ENCODE data around the gene SGCA. TPM values are rescaled to one million over a fixed set of nuclear protein-coding genes. Genes with fewer than 3 reads are reported as not detected.
A peak's percentile ranks its signal among the peaks of the same experiment; 100 is the strongest.

SGCA gene
- total RNA-seq, 1 experiment from 2014 or later: not detected

DNA sequence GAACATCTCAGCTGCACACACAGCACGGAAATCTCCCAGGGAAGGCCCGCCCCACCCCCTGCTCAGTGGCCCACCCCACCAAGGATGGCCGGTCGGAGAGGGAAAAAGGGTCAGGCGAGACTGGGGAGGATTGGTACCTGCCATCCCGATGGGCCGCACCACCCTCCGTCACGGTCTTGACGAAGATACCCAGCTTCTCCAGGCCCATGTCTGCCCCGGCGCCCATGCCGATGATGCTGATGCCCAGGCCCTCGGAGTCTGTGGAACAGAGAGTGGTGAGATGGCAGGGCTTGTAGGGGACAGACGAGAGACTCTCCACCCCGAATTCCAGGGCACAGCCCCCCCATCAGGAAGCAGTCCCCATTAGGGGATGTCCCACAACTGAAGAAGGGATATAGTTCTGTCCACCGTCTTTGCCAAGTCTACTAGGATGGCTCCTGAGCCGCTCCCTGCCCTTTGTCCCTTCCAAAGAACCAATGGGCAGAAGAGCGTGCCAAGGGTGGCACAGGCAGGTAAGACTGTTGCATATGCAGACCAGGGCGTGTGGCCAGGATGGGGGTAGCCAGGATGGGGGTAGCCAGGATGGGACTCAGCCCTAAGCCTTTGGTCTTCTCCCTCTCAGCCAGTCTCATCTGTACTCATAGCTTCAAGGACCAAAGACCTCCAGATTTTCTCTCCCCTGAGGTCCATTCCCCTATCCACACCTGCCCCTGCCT lies 22.2 kb upstream of the SGCA start:
- Mint-ChIP-seq H3K27me3 (ENCODE audit: insufficient read depth, unreplicated experiment) (no peaks in the 10 kb centered on the region), H3K4me1 (ENCODE audit: insufficient read depth, unreplicated experiment) (peaks cover 38% of the 10 kb centered on the region), H3K27ac (ENCODE audit: low read depth, unreplicated experiment) (no peak overlapping the region), H3K4me3 (ENCODE audit: unreplicated experiment) (no peak overlapping the region), H3K9me3 (ENCODE audit: unreplicated experiment) (no peaks in the 10 kb centered on the region), H3K36me3 (ENCODE audit: insufficient read depth, unreplicated experiment) (peaks cover 49% of the 10 kb centered on the region)
- intact Hi-C loops (cut with micrococcal nuclease): no loop called here
- TF ChIP-seq, protein P1, sequence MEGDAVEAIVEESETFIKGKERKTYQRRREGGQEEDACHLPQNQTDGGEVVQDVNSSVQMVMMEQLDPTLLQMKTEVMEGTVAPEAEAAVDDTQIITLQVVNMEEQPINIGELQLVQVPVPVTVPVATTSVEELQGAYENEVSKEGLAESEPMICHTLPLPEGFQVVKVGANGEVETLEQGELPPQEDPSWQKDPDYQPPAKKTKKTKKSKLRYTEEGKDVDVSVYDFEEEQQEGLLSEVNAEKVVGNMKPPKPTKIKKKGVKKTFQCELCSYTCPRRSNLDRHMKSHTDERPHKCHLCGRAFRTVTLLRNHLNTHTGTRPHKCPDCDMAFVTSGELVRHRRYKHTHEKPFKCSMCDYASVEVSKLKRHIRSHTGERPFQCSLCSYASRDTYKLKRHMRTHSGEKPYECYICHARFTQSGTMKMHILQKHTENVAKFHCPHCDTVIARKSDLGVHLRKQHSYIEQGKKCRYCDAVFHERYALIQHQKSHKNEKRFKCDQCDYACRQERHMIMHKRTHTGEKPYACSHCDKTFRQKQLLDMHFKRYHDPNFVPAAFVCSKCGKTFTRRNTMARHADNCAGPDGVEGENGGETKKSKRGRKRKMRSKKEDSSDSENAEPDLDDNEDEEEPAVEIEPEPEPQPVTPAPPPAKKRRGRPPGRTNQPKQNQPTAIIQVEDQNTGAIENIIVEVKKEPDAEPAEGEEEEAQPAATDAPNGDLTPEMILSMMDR (IDR thresholded peaks at IDR 0.05; ENCODE audit: unreplicated experiment): no peak
- no TSS peak for BruUV-seq (replicated peaks)
- DNase-seq (ENCODE audit: unreplicated experiment): no peak
- ChIA-PET POLR2A (no interaction called here), CTCF (interaction anchor here (0.8 to 2.1 kb wide), 2 partner anchors 36 to 50 kb away, joined by 3 to 7 read pairs; no protein-coding TSS in a partner anchor)

DNA sequence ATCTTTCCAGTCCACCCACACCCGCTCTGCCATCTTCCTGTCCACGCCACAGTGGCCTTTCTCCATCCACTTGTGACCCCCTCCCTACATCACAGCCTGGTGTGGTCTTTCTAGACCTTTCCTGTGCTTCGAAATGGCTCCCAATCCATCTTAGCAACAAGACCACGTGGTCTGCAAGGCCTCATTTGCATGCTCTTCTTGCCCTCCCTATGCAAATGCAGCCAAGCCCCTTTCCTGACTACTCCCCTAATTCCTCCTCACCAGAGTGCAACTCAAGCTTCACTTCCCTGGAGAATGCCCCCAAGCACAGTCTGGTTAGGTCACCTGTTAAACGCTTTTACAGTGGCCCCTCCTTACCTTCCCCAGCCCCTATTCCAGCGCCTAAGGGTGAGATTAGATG lies 21.4 kb upstream of the SGCA start:
- peaks cover 38% of the 10 kb centered on the region for H3K4me1 Mint-ChIP-seq (ENCODE audit: insufficient read depth, unreplicated experiment)
- ChIA-PET CTCF (interaction anchor here (0.8 to 2.1 kb wide), 3 partner anchors 37 to 152 kb away, joined by 3 to 10 read pairs (median 7); no protein-coding TSS in a partner anchor), POLR2A (no interaction called here)
- no peaks in the 10 kb centered on the region for H3K27me3 Mint-ChIP-seq (ENCODE audit: insufficient read depth, unreplicated experiment)
- intact Hi-C loops (cut with micrococcal nuclease): no loop called here
- no peaks in the 10 kb centered on the region for H3K9me3 Mint-ChIP-seq (ENCODE audit: unreplicated experiment)
- H3K36me3 Mint-ChIP-seq (ENCODE audit: insufficient read depth, unreplicated experiment): peaks cover 43% of the 10 kb centered on the region
- peak overlapping the region; percentile 31 for H3K27ac Mint-ChIP-seq (ENCODE audit: low read depth, unreplicated experiment)
- no peak overlapping the region for H3K4me3 Mint-ChIP-seq (ENCODE audit: unreplicated experiment)
- DNase-seq (ENCODE audit: unreplicated experiment): no peak
- BruUV-seq (replicated peaks): no TSS peak
- TF ChIP-seq, protein P1 (IDR thresholded peaks at IDR 0.05; ENCODE audit: unreplicated experiment): no peak

DNA sequence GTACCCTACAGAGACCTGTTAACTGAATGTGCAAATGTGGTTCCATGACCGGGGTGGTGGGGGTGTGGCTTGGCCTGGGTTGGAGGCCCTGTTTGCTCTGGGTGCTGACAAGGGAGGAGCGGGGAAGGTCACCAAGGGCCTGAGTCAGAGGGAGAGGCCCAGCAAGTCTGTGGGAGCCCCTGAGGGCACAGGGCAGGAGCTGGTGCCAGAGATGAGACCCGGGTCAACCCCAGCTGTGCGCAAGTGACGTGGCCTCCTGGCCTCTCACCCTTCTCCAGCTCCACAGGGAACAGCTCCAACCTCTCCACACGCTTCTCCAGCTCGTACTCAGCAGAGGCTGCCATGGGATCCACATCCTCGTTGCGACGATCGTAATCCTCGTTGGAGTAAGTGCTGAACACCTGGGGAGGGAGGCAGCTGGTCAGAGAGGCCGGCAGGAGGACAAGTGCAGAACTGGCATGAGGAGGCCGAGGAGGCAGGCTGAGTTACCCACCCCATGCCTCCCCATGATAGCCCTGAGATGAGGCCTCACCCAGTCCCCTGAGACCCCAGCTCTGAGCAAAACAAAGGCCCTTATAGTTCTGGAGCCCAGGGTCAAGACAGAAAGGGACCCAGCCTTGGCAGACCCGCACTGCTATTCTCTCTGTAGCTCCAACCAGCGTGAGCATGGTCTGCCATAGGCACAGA lies 20.8 kb upstream of the SGCA start:
- BruUV-seq (replicated peaks): no TSS peak
- ChIA-PET POLR2A (interaction anchor here (0.6 kb wide), 1 partner anchor 15 kb away, joined by 3 read pairs; no protein-coding TSS in a partner anchor), CTCF (interaction anchor here (0.8 to 2.1 kb wide), 4 partner anchors 16 to 152 kb away, joined by 3 to 10 read pairs (median 8); no protein-coding TSS in a partner anchor)
- Mint-ChIP-seq H3K4me3 (ENCODE audit: unreplicated experiment) (peak overlapping the region; percentile 25), H3K27me3 (ENCODE audit: insufficient read depth, unreplicated experiment) (no peaks in the 10 kb centered on the region), H3K4me1 (ENCODE audit: insufficient read depth, unreplicated experiment) (peaks cover 38% of the 10 kb centered on the region), H3K36me3 (ENCODE audit: insufficient read depth, unreplicated experiment) (peaks cover 37% of the 10 kb centered on the region), H3K27ac (ENCODE audit: low read depth, unreplicated experiment) (peak overlapping the region; percentile 31), H3K9me3 (ENCODE audit: unreplicated experiment) (no peaks in the 10 kb centered on the region)
- intact Hi-C loops (cut with micrococcal nuclease): no loop called here
- TF ChIP-seq, protein P1 (IDR thresholded peaks at IDR 0.05; ENCODE audit: unreplicated experiment): no peak
- peak; percentile 72 for DNase-seq (ENCODE audit: unreplicated experiment)

DNA sequence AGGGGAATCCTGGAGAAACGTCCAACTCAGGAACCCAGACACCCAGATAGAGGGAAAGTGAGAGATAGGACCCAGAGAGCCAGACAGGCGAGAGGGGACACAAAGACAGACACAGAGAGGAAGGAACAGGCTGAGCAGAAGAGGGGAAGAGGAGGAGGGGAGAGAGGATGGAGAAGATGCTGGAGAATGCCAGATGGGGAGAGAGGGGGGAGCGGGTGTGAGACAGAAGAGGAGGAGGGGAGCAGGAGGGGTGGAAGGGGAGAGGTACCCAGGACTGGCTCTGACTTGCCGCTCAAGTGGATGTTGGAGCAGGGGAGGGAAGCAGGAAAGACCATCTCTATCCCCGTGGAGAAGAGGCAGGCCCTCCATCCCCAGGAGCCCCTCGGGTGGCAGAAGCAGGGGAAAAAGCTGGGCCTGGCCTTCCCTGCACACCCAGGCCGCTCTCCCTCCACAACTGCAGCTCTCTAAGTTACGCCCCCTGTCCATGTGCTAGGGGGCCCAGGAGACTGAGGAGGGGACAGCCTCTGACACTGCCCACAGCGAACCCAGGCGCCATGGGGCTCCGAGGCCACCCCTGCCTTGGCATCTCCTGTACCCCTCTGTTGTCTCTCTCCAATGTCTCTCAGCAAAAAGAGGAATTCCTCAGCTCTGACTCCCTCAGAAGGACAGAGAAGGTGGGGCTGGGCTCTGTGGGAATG lies 20.1 kb upstream of the SGCA start:
- TF ChIP-seq, protein P1 (IDR thresholded peaks at IDR 0.05; ENCODE audit: unreplicated experiment): no peak
- no peak for DNase-seq (ENCODE audit: unreplicated experiment)
- CTCF ChIA-PET: interaction anchor here (0.6 to 2.1 kb wide), 7 partner anchors 16 to 151 kb away, joined by 3 to 10 read pairs (median 7); no protein-coding TSS in a partner anchor
- BruUV-seq (replicated peaks): no TSS peak
- intact Hi-C loops (cut with micrococcal nuclease): no loop called here
- H3K36me3 Mint-ChIP-seq (ENCODE audit: insufficient read depth, unreplicated experiment): peaks cover 31% of the 10 kb centered on the region
- H3K4me1 Mint-ChIP-seq (ENCODE audit: insufficient read depth, unreplicated experiment): peaks cover 38% of the 10 kb centered on the region
- peak overlapping the region; percentile 31 for H3K27ac Mint-ChIP-seq (ENCODE audit: low read depth, unreplicated experiment)
- H3K9me3 Mint-ChIP-seq (ENCODE audit: unreplicated experiment): no peaks in the 10 kb centered on the region
- H3K27me3 Mint-ChIP-seq (ENCODE audit: insufficient read depth, unreplicated experiment): no peaks in the 10 kb centered on the region
- POLR2A ChIA-PET: interaction anchor here (0.6 kb wide), 1 partner anchor 15 kb away, joined by 3 read pairs; no protein-coding TSS in a partner anchor
- peak overlapping the region; percentile 25 for H3K4me3 Mint-ChIP-seq (ENCODE audit: unreplicated experiment)
